Measurements from ENCODE around the gene NDOR1.

Gene NDOR1

GRCh38 chr9:137167747-137168572 lies 37.5 kb upstream of the NDOR1 start:
- DNase-seq: no peak

DNA sequence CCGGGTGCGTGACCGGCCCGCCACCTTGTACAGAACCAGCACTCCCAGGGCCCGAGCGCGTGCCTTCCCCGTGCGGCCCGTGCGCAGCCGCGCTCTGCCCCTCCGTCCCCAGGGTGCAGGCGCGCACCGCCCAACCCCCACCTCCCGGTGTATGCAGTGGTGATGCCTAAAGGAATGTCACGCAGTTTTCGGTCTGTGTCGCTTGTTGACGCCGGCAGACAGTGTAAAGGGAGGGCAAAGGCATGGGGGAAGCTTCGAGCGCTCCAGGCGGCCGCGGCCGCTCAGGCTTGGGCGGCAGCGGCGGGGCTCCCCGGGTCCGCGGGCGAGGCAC lies 37.0 kb upstream of the NDOR1 start:
- DNase-seq: peak in 1 of 2 experiments; percentile 17

DNA sequence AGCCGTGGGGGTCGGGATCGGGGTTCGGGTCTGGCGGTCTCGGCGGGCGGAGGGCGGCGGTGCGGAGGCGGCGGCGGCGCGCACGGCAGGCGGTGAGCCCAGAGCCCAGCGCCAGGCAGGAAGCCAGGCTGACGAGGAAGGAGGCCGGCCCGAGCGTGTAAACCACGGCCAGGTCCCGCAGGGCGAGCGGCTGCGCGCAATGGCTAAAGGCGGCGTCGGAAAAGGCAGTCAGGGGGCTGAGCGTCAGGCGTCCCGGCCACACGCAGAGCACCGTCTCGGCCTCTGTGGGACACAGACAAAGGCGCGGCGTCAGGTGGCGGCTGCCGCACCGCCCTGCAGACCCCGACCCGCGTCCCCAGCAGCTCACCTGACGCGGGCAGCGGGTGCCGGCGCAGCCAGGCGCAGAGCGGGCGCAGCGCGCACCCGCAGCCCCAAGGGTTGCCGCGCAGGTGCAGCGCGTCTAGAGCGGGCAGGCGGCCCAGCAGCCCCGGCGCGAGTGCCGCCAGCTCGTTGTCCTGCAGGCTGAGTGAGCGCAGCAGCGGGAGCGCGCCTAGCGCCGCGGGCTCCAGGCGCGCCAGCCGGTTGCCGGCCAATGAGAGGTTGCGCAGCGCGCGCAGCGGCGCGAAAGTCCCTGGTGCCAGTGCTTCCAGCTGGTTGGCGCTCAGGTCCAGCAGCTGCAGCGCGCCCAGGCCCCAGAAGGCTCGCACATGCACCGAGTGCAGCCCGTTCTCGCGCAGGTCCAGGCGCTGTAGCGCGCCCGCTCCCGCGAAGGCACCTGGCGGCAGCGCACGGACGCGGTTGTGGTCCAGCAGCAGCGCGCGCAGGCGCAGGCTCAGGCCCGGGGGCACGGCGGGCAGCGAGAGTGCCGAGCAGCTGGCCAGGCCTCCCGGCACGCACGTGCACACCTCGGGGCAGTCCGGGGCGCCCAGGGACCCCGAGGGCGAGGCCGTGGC lies 36.3 kb upstream of the NDOR1 start:
- DNase-seq: peak; percentile 85 to 95

- no peak for DNase-seq
Measured at GRCh38 chr9:137169896-137170358, 35.6 kb upstream of the NDOR1 start, which contains the start of gene LRRC26. Gene LRRC26 (minus strand): TSS chr9:137170051. CDS start chr9:137169943, 108 bp downstream.

GRCh38 chr9:137170486-137171148 lies 34.9 kb upstream of the NDOR1 start:
- no peak for DNase-seq

- DNase-seq: no peak
Measured at GRCh38 chr9:137171149-137171900, 34.2 kb upstream of the NDOR1 start.

DNA sequence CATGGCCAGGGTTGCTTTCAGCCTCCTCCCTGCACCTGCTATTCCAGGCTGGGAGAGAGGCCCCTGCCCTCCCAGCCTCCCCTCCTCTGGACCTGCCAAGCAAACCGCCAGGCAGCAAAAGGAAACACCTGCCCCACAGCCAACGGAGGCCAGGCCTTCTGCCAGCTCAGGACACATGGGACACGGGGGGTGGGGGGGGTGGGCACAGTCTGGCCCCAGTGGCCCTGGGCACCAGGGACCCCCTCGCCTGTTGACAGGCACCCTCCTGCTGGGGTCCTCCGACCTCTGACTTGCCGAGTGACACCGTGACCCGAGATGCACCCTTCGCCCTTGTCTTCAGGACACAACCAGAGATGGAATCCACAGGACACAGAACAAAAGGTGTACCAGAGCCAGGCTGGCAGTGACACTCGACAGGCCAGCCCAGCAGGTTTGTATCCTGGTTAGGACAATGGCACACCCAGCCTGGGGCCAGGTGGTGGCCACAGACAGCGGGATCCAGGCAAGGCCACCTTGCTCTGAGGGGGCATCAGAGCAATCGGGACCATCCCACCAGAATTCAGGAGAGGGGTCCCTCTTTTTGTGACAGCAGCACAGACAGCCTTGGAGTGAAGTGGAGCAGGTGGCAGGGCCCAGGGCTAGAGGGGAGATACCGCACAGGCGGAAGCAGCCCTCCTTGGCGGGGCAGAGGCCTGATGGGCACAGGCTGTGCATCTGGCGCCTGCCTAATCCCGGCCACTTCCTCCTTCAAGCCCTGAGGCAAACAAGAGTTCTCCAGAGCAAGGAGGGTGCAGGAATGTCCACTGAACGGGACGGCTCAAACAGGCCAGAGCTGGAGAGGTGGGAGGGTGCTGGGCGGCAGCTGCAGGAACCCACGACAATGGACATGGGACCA lies 32.4 kb upstream of the NDOR1 start:
- peak in 1 of 2 experiments; percentile 22 for DNase-seq

- no peak for DNase-seq
Measured at GRCh38 chr9:137173796-137174664, 31.5 kb upstream of the NDOR1 start.

DNA sequence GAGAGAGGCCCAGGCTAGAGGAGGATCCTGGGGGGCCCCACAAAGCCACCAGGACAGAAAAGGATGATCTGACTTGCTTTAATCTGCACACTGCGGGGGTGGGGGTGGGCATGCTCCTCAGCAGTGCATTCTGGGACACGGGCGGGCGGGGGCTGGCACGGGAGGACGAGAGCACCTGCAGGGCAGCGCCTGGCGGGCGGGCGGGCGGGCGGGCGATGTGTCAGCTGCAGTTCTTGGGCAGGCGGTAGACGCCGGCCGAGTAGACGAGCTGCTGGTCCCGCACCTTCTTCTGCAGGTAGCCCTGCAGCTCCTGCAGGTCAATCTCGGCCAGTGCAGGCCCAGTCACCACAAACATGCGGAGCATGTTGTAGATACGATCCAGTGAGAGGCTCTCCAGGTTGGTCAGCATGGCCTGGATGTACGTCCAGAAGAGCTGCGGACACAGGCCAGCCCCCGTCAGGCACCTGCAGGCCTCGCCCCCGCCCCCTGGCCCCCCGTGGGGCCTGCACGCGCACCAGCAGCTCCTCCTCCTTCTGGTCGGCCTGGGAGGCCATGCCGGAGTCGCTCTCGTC lies 30.7 kb upstream of the NDOR1 start:
- DNase-seq: no peak

- DNase-seq: no peak
Measured at GRCh38 chr9:137175345-137175961, 30.0 kb upstream of the NDOR1 start.

DNA sequence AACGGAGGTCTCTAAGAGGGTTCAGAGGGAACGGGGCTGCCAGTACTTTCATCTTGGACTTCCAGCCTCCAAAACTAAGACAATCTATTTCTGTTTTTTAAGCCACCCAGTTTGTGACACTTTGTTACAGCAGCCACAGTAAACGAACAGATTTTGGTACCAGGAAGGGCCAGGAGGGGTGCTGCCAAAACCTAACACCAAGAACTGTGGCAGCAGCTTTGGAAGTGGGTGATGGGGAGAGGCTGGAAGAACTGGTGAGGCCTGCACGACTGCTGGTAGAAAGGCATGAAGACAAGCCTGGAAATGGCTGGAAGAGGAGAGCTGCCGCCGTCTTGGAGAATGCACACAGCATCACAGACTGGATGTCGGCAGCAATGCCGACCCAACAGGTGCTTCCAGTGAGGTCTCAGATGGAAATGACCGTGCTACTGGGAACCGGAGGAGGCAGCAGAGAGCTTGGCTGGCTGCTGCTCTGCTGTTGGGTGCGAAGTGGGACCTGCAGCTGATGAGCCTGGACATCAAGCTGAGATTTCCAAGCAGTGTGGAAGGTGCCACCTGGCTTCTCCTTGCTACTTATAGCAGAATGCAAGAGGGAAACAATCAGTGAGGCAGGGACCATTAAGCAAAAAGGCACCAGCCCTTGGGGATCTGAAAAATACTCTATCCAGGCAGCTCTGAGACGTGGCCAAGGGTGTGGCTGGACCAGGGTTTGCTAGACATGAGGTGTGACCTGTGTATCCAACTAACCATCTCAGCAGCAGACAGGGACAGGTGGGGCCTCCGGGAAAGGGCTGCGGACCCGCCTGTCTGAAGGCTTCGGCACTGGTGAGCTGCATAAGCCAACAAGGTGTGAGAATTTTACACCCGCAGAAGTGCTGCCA lies 29.0 kb upstream of the NDOR1 start:
- DNase-seq: peak in 1 of 2 experiments; percentile 46

DNA sequence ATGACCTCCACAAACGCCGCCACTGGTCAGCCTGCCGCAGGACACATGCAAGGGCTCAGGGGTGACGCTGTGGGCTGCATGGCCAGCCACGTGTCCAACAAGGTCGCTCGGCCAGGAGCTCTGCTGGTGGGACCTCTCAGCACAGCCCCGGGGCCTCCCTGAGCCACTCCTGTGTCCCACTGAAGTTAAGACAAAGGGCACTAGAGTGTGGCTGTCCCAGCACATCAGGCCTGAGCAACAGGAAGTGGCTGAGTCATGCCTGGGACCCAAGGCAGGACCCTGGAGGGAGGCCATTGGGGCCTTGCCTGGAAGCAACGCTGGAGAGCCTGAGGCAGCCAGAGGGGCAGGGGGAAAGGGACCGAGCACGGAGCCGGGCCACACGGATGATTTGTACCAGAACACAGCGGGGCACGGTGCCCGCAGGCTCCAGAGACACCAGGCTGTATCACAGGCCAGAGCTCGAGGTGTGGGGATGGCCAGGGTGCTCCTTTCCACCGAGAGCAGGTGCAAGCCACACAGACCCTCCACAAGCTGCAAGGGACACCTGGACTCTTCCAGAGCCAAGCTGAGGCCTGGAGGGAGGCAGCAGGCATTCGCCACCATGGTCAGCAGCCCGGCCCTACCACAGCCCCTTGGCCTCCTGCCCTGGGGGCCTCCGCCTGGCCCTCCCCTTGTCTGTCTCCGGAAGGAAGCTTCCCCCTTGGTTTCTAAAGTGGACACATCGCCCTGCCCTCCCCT lies 27.1 kb upstream of the NDOR1 start:
- no peak for DNase-seq

DNA sequence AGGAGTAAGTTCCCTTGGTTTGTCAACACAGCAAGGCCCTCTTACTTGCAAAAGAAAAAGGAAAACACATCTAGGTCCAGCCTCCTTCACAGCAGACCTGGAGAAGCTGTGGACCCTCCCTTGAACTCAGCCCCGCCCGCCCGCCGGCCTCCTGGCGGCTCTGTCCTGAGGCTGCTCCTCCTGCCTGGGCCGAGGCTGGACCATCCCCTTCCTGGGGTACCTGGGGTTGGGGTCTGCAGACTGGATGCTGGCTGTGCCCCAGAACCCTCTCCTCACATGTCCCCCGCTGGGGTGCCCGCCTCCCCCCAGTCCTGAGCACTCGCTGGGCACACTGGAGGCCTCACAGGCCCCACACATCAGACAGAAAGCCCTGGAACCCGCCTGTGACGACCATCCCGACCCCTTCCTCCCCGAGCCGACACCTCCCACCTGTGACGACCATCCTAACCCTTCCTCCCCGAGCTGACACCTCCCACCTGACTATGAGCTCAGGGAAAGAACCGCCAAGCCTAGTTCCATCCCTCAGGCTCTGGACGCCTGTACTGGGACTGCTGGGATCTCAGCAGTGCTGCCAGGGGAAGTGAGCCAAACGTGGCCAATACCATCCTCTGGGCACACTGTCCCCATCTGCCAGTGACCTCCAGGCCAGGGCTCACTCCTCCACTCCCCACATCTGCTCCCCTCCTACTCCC lies 26.4 kb upstream of the NDOR1 start:
- no peak for DNase-seq

DNA sequence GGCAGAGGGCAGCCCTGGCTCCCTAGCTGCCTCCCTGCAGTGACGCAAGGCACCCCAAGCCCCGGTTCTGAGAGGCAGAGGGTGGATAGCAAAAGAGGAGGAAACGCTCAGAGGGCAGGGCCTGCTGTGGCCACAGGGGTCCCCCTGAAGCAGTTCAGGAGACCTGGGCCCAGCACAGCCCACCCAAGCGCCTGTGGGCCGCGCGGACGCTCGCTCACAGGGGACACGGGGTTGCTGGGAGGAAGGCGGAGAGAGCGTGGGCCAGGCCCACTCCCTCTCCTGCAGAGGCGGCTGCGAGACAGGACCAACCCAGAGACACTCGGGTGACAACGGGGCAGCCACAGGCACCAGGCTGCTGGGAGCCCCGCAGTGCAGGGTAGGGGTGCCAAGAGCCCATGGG lies 25.7 kb upstream of the NDOR1 start:
- no peak for DNase-seq

GRCh38 chr9:137180491-137180890 lies 25.0 kb upstream of the NDOR1 start:
- no peak for DNase-seq

GRCh38 chr9:137181680-137182079 lies 23.8 kb upstream of the NDOR1 start:
- DNase-seq: no peak

DNA sequence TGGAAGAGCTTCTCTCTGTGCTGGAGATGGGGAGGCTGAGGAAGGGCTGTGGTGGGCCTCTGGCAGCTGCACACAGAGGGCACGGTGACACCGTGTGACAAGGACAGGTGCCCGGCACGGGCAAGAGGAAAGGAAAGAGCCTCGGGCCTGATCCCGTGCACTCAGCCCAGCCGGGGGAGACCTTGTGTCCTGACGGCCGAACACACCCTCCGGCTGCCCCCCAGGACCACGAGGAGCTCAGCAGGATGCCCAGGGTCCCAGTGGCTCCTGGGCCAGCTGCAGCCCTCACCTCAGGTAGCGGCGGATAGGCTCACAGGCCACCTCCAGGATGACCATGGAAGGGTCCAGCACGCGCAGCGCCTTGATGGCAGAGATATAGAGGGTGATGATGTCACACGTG lies 22.7 kb upstream of the NDOR1 start:
- DNase-seq: no peak
